Left ventricle myocardium inferior (tissue), 1 donor: ENCODE results near the gene AKAP10. TPM values are rescaled to one million over a fixed set of nuclear protein-coding genes. Genes with fewer than 3 reads are reported as not detected.
A peak's percentile ranks its signal among the peaks of the same experiment; 100 is the strongest.
"Not testable (repeated sequence)": the region's sequence is repeated elsewhere in the genome, so short reads cannot be mapped to it uniquely, and the experiment has no call there.

Source experiments
- DNase-seq: peaks from one replicate; pipeline ENCODE4 v3.0.0-alpha.2; 2020
- H3K27ac ChIP-seq: fragments of 200-600 bp; replicated peaks from 2 replicates; pipeline ENCODE4 v1.8.0; 2021
- H3K27me3 ChIP-seq: fragments of 200-600 bp; 2 replicates; pipeline ENCODE4 v1.8.0; 2021; ENCODE audit warnings: low read depth
- H3K36me3 ChIP-seq: fragments of 200-600 bp; 2 replicates; pipeline ENCODE4 v1.8.0; 2021
- H3K4me1 ChIP-seq: fragments of 200-600 bp; 2 replicates; pipeline ENCODE4 v1.8.0; 2021
- H3K4me3 ChIP-seq: fragments of 200-600 bp; 2 replicates; pipeline ENCODE4 v1.8.0; 2021; ENCODE audit warnings: mild to moderate bottlenecking, moderate library complexity
- H3K9me3 ChIP-seq: fragments of 200-600 bp; replicated peaks from 2 replicates; pipeline ENCODE4 v1.8.0; 2021
- CTCF ChIP-seq: fragments of 200-600 bp; IDR thresholded peaks from 2 replicates; pipeline ENCODE4 v1.8.0; 2021; ENCODE audit warnings: antibody characterized with exemption, mild to moderate bottlenecking, borderline replicate concordance
- intact Hi-C: fragments of 100-400 bp; cut with micrococcal nuclease; formaldehyde crosslinking; loops from one replicate; pipeline ENCODE4 v1.11.0; 2022
- total RNA-seq: library from RNA; stranded (reverse); fragmentation: NEBNext Ultra II Directional; extraction: Animal tissue kit (Norgen Biotek cat#: 25700); gene quantifications from one replicate; pipeline ENCODE4 v1.2.1, GENCODE V29; 2021
- donor health status: DM: no; HTN: yes; CAD: no; lungs with severe emphysema.

AKAP10 gene
- total RNA-seq, 1 donor from 2014 or later: 12.9 TPM

- Histone ChIP-seq H3K27me3 (peaks cover 25% of the 10 kb centered on the region), H3K4me3 (no peak overlapping the region), H3K9me3 (no peaks in the 10 kb centered on the region), H3K27ac (no peak overlapping the region), H3K4me1 (no peaks in the 10 kb centered on the region), H3K36me3 (no peaks in the 10 kb centered on the region)
- no peak for TF ChIP-seq CTCF
- DNase-seq: no peak
- intact Hi-C loops: no loop called here
These were observed 103.4 kb downstream of the AKAP10 start for GRCh38 chr17:19874256-19874655.

GRCh38 chr17:19873346-19873745, 104.3 kb downstream of the AKAP10 start:
- Histone ChIP-seq H3K9me3 (no peaks in the 10 kb centered on the region), H3K27me3 (peaks cover 16% of the 10 kb centered on the region), H3K27ac (no peak overlapping the region), H3K4me1 (no peaks in the 10 kb centered on the region), H3K4me3 (no peak overlapping the region), H3K36me3 (no peaks in the 10 kb centered on the region)
- no peak for DNase-seq
- no peak for TF ChIP-seq CTCF
- intact Hi-C loops: no loop called here

DNA sequence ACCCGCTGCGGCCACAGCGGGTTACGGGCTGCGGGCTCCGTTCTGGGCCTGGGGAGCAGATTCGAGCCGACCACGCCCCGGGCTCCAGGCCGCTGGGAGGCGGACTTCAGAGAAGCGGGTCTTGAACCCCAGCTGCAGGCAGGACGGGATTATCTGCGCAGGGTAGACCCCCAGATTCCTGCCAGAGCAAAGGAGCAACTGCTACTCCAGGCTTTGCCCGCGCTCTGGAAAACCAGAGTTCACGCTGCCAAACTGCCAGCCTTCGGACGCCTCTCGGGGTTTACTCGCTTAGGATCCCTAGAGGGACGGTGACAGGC, 109.6 kb downstream of the AKAP10 start:
- DNase-seq: no peak
- no peaks in the 10 kb centered on the region for H3K27me3 ChIP-seq
- peak overlapping the region; percentile 85 for H3K27ac ChIP-seq
- intact Hi-C loops: no loop called here
- no peaks in the 10 kb centered on the region for H3K9me3 ChIP-seq
- no peaks in the 10 kb centered on the region for H3K36me3 ChIP-seq
- peak overlapping the region; percentile 89 for H3K4me3 ChIP-seq
- H3K4me1 ChIP-seq: peaks cover 22% of the 10 kb centered on the region
- no peak for TF ChIP-seq CTCF

GRCh38 chr17:19867329-19868078, 110.1 kb downstream of the AKAP10 start, which contains the start of gene ULK2:
TSS of gene ULK2 (minus strand) at chr17:19867936. CDS start at chr17:19867417, 519 bp downstream.
- intact Hi-C loops: no loop called here
- peak; percentile 74 for DNase-seq
- H3K4me3 ChIP-seq: peak within 1 kb of the TSS; percentile 89
- H3K4me1 ChIP-seq: peaks cover 22% of the 10 kb centered on the region
- no peaks in the 10 kb centered on the region for H3K27me3 ChIP-seq
- TF ChIP-seq CTCF: no peak
- H3K27ac ChIP-seq: peak within 1 kb of the TSS; percentile 85
- no peaks in the 10 kb centered on the region for H3K9me3 ChIP-seq
- H3K36me3 ChIP-seq: peaks cover 3% of the 10 kb centered on the region

GRCh38 chr17:19867079-19867328, 110.6 kb downstream of the AKAP10 start:
- peak; percentile 76 for DNase-seq
- H3K4me1 ChIP-seq: peaks cover 22% of the 10 kb centered on the region
- no peaks in the 10 kb centered on the region for H3K9me3 ChIP-seq
- H3K4me3 ChIP-seq: peak overlapping the region; percentile 89
- intact Hi-C loops: no loop called here
- peak; percentile 45 for TF ChIP-seq CTCF
- H3K36me3 ChIP-seq: peaks cover 3% of the 10 kb centered on the region
- H3K27me3 ChIP-seq: no peaks in the 10 kb centered on the region
- H3K27ac ChIP-seq: peak overlapping the region; percentile 85

DNA sequence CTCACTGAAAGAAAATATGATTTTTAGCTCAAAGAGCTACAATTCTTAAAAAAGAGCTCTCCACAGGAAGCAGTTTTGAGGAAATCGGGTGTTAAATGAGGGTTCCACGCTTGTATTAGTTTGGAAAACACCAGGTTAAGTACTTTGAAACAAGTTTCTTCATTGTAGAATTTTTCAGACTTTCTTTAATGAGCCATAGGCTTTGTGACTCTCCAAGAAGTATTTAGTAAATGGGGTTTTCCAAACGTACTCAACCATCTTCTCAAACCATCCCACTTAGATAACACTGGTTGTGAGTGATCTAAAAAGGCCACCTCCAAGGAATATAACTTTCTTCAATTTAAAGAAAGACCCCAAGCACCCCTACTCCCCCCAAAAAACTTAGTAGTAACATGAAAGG, 112.6 kb downstream of the AKAP10 start:
- no peaks in the 10 kb centered on the region for H3K9me3 ChIP-seq
- H3K36me3 ChIP-seq: peaks cover 12% of the 10 kb centered on the region
- intact Hi-C loops: no loop called here
- H3K27me3 ChIP-seq: no peaks in the 10 kb centered on the region
- DNase-seq: no peak
- peaks cover 22% of the 10 kb centered on the region for H3K4me1 ChIP-seq
- H3K4me3 ChIP-seq: no peak overlapping the region
- no peak overlapping the region for H3K27ac ChIP-seq
- TF ChIP-seq CTCF: no peak

- DNase-seq, H3K27ac ChIP-seq, H3K27me3 ChIP-seq, H3K4me1 ChIP-seq, H3K9me3 ChIP-seq, intact Hi-C loops, H3K4me3 ChIP-seq: not testable (repeated sequence)
- H3K36me3 ChIP-seq: peaks cover 41% of the 10 kb centered on the region
These were observed 116.9 kb downstream of the AKAP10 start for GRCh38 chr17:19860647-19861177.
